Measurements from ENCODE around the gene NKX1-1. TPM values are rescaled to one million over a fixed set of nuclear protein-coding genes. Genes with fewer than 3 reads are reported as not detected.

NKX1-1 gene
- total RNA-seq, 1 donor from 2014 or later = not detected

DNA sequence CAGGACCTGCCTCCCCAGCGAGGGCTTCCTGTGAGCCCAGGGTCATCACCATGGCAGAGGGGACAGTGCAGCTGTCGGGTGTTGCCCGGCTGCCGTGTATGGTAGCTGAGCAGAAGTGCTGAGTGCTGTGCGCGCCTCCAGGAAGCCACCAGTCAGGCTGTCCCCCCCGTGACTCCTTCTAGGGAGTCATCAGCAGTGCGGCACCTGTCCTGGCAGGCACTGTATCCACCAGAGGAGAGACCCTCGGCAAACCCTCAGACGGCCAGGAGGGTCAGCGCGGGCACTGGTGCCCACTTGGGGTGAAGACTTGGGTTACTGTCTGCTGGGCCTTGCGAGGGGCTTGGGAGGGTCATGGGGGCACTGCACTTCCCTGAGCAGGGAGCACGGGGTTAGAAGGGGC, 50.9 kb downstream of the NKX1-1 start:
- no peak overlapping the region for H3K27ac ChIP-seq (replicated peaks)
- no peak overlapping the region for H3K4me3 ChIP-seq
- no peaks in the 10 kb centered on the region for H3K27me3 ChIP-seq (ENCODE audit: low read depth)
- H3K36me3 ChIP-seq = peaks cover 30% of the 10 kb centered on the region
- intact Hi-C loops (cut with micrococcal nuclease) = loop anchor here (10.0 kb wide), 2 partner anchors 279 to 369 kb away; partner anchors contain the start of genes TACC3 and TMEM129
- DNase-seq = no peak
- no peaks in the 10 kb centered on the region for H3K9me3 ChIP-seq (replicated peaks)
- TF ChIP-seq, protein P1, sequence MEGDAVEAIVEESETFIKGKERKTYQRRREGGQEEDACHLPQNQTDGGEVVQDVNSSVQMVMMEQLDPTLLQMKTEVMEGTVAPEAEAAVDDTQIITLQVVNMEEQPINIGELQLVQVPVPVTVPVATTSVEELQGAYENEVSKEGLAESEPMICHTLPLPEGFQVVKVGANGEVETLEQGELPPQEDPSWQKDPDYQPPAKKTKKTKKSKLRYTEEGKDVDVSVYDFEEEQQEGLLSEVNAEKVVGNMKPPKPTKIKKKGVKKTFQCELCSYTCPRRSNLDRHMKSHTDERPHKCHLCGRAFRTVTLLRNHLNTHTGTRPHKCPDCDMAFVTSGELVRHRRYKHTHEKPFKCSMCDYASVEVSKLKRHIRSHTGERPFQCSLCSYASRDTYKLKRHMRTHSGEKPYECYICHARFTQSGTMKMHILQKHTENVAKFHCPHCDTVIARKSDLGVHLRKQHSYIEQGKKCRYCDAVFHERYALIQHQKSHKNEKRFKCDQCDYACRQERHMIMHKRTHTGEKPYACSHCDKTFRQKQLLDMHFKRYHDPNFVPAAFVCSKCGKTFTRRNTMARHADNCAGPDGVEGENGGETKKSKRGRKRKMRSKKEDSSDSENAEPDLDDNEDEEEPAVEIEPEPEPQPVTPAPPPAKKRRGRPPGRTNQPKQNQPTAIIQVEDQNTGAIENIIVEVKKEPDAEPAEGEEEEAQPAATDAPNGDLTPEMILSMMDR (IDR thresholded peaks at IDR 0.05; ENCODE audit: borderline replicate concordance) = no peak
- peaks cover 6% of the 10 kb centered on the region for H3K4me1 ChIP-seq

DNA sequence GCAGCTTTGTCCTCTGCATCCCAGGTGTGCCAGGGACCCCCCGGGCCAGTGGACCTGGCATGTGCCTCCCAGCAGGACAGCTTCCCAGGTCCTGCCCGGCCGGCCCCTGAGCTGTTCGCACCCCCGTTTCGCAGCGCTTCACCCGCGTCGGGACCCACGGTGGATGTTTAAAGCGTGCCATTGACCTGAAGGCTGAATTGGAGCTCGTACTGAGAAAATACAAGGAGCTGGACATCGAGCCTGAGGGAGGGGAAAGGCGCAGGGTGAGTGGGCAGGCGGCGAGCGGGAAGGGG, 51.3 kb downstream of the NKX1-1 start:
- intact Hi-C loops (cut with micrococcal nuclease) = loop anchor here (10.0 kb wide), 2 partner anchors 280 to 370 kb away; partner anchors contain the start of genes TACC3 and TMEM129
- Histone ChIP-seq H3K4me1 (peaks cover 7% of the 10 kb centered on the region), H3K36me3 (peaks cover 34% of the 10 kb centered on the region), H3K9me3 (replicated peaks) (no peaks in the 10 kb centered on the region), H3K27me3 (ENCODE audit: low read depth) (no peaks in the 10 kb centered on the region), H3K4me3 (no peak overlapping the region), H3K27ac (replicated peaks) (no peak overlapping the region)
- TF ChIP-seq, protein P1 (IDR thresholded peaks at IDR 0.05; ENCODE audit: borderline replicate concordance) = no peak
- no peak for DNase-seq

DNA sequence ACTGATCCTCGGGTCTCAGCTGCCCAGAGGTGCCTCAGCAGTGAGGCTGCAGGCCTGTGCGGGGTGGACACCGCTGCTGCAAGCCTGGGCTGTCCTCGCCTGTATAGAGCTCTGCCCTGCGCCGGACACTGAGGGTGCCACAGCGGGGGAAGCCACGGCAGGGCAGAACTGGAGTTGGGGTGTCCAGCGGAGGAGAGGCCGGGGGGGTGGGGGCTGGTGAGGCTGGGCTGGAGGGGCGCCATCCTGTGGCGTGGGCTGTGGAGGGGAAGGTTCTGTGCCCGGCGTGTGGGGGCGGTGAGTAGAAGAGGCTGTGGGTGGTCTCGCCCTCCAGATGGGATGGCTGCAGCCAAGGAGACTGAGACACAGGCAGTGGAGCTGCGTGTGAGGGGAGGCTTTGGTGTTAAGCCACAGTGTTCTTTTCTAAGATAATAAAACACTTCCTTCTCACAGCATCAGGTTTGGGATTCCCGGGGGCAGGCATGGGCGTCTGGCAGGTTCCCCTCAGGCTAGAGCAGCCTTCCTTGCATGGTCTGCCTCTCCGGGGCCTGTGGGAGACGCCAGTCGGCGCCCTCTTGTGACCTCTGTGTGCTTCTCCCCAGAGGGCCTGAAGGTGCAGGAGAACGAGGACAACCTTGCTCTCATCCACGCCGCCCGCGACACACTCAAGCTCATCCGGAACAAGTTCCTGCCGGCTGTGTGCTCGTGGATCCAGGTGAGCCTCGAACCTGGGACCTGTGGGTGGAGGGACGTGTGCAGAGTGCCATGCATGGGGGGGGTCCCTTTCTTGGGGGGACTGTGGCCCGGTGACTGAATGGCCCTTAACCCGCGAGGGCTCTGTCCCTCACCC, 51.9 kb downstream of the NKX1-1 start:
- TF ChIP-seq, protein P1 (IDR thresholded peaks at IDR 0.05; ENCODE audit: borderline replicate concordance) = no peak
- Histone ChIP-seq H3K36me3 (peaks cover 39% of the 10 kb centered on the region), H3K27me3 (ENCODE audit: low read depth) (no peaks in the 10 kb centered on the region), H3K9me3 (replicated peaks) (no peaks in the 10 kb centered on the region), H3K4me3 (no peak overlapping the region), H3K27ac (replicated peaks) (no peak overlapping the region), H3K4me1 (peaks cover 13% of the 10 kb centered on the region)
- no peak for DNase-seq
- intact Hi-C loops (cut with micrococcal nuclease) = loop anchor here (10.0 kb wide), 2 partner anchors 280 to 370 kb away; partner anchors contain the start of genes TACC3 and TMEM129

DNA sequence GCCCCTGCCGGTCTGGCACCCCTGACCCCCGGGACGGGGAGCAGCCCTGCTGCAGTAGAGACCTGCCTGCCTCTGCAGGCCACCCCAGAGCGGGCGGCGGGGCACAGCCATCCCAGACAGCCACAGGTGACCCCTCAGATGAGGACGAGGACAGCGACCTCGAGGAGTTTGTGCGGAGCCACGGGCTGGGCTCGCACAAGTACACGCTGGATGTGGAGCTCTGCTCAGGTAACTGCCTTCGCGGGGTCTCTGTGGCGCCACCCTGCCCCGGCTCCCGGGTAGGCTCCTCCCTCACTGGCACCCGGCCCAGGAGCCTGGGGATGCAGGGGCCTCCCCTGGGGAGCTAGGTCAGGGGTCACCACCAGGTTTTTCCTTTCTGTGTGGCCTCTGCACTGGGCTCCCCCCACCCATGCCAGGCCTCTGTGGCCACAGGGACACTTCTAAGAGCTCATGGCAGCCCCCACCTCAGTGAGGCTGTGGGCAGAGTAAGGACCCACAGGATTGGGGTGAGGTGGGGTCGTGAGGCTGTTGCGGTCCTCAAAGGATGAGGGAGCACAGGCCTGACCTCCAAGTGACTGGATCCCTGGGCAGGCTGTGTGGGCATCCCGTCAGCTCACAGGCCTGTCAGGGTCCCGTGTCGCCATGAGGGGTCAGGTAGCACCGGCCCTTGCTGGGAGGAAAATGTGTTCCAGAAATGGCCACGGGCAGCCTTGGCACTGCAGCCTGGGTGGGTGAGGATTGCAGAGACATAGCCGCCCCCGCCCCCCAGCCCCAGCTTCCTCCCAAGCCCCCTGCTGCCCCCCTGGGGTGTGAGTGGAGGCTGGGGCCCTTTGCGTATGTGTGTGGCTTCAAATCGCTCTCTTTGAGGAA, 52.8 kb downstream of the NKX1-1 start:
- no peaks in the 10 kb centered on the region for H3K27me3 ChIP-seq (ENCODE audit: low read depth)
- TF ChIP-seq, protein P1 (IDR thresholded peaks at IDR 0.05; ENCODE audit: borderline replicate concordance) = no peak
- H3K27ac ChIP-seq (replicated peaks) = no peak overlapping the region
- peaks cover 20% of the 10 kb centered on the region for H3K4me1 ChIP-seq
- no peak overlapping the region for H3K4me3 ChIP-seq
- H3K9me3 ChIP-seq (replicated peaks) = no peaks in the 10 kb centered on the region
- peaks cover 39% of the 10 kb centered on the region for H3K36me3 ChIP-seq
- no peak for DNase-seq
- intact Hi-C loops (cut with micrococcal nuclease) = loop anchor here (10.0 kb wide), 2 partner anchors 281 to 371 kb away; partner anchors contain the start of genes TACC3 and TMEM129

Other genes with a start within 250 kb of the NKX1-1 start
- gene SPON2, start 233.9 kb downstream of the NKX1-1 start, total RNA-seq = 13.9 TPM
- 112 TPM for gene CTBP1, start 157.3 kb downstream of the NKX1-1 start, total RNA-seq
- gene MAEA, start 116.6 kb downstream of the NKX1-1 start, total RNA-seq = 49.5 TPM
- gene UVSSA, start 59.2 kb downstream of the NKX1-1 start, total RNA-seq = 5.9 TPM